Body of pancreas (tissue), 4 donors: ENCODE data around the gene ANTKMT.

Experiments used
- POLR2A ChIP-seq, 3 donors: fragments of 450-650 bp; IDR thresholded peaks; one replicate each; pipeline ENCODE4 v1.6.1; 2016; ENCODE audit warnings: antibody characterized with exemption in 3 of 3, mild to moderate bottlenecking in 2 of 3
- TF ChIP-seq, protein P1 (sequence below), 7 experiments: fragments of 450-650 bp in 4 of 7; fragments of 200-600 bp in 3 of 7; sonication (generic) in 3 of 7; IDR thresholded peaks; one replicate each; pipeline ENCODE4 v1.5.1; 2016 to 2019; ENCODE audit warnings: antibody characterized with exemption in 7 of 7

DNA sequence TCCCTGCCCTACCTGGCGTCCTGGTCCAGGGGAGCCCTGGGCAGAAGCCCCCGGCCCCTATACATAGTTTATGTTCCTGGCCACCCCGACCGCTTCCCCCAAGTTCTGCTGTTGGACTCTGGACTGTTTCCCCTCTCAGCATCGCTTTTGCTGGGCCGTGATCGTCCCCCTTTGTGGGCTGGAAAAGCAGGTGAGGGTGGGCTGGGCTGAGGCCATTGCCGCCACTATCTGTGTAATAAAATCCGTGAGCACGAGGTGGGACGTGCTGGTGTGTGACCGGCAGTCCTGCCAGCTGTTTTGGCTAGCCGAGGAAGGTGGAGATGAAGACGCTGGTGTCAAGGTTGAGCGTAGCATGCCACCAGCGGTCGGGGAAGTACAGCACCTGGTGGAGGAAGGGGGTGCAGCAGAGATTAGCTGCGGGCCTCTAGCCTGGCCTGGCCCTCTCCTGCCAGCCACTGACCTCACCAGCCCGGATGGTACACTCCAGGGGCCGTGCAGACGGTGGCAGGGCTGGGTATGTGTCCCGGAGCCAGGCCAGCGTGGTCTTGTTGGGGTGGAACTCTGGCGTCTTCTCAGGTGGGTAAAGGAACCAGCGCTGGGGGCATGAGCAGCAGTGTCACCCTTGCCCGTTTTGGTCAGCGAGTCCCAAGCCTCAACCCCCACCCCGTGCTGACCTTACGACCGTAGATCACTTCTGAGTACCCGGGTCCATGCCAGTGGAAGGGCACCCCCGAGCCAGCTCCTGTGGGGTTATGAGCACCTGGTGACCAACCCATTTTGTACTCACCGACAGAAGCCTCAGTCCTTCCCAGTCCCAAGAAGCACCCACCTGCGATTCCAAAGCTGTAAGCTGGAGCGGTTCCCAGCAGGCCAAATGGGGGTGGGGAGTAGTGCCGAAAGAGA is 38.2 kb upstream of the ANTKMT start:
- TF ChIP-seq, protein P1, sequence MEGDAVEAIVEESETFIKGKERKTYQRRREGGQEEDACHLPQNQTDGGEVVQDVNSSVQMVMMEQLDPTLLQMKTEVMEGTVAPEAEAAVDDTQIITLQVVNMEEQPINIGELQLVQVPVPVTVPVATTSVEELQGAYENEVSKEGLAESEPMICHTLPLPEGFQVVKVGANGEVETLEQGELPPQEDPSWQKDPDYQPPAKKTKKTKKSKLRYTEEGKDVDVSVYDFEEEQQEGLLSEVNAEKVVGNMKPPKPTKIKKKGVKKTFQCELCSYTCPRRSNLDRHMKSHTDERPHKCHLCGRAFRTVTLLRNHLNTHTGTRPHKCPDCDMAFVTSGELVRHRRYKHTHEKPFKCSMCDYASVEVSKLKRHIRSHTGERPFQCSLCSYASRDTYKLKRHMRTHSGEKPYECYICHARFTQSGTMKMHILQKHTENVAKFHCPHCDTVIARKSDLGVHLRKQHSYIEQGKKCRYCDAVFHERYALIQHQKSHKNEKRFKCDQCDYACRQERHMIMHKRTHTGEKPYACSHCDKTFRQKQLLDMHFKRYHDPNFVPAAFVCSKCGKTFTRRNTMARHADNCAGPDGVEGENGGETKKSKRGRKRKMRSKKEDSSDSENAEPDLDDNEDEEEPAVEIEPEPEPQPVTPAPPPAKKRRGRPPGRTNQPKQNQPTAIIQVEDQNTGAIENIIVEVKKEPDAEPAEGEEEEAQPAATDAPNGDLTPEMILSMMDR (IDR thresholded peaks at IDR 0.05), result no peak
- no peak for TF ChIP-seq POLR2A (IDR thresholded peaks at IDR 0.05)
